ENCODE data around the gene LRSAM1. TPM values are rescaled to one million over a fixed set of nuclear protein-coding genes. Genes with fewer than 3 reads are reported as not detected.

LRSAM1 gene
- polyA plus RNA-seq, 1 experiment, result 5.2 TPM

GRCh38 chr9:127535834-127536233, 84.5 kb downstream of the LRSAM1 start:
- ChIA-PET CTCF (interaction anchor here (1.7 to 6.6 kb wide), 4 partner anchors 9 to 199 kb away, joined by 5 to 49 read pairs (median 8); partner anchors contain the start of gene TOR2A), POLR2A (no interaction called here)
- H3K36me3 ChIP-seq (ENCODE audit: control insufficient read depth, insufficient read depth, low read length), result peaks cover 28% of the 10 kb centered on the region
- no peak for TF ChIP-seq CTCF (IDR thresholded peaks at IDR 0.05; ENCODE audit: insufficient read depth, low read depth, low read length)
- H3K4me3 ChIP-seq (ENCODE audit: low read depth, low read length), result no peak overlapping the region
- H3K27me3 ChIP-seq (ENCODE audit: control insufficient read depth, insufficient read depth, low read length), result no peaks in the 10 kb centered on the region
- DNase-seq (ENCODE audit: low read depth), result no peak

GRCh38 chr9:127536499-127536898, 85.2 kb downstream of the LRSAM1 start:
- no peak for DNase-seq (ENCODE audit: low read depth)
- Histone ChIP-seq H3K4me3 (ENCODE audit: low read depth, low read length) (no peak overlapping the region), H3K36me3 (ENCODE audit: control insufficient read depth, insufficient read depth, low read length) (peaks cover 28% of the 10 kb centered on the region), H3K27me3 (ENCODE audit: control insufficient read depth, insufficient read depth, low read length) (no peaks in the 10 kb centered on the region)
- ChIA-PET CTCF (interaction anchor here (1.7 to 6.6 kb wide), 5 partner anchors 9 to 198 kb away, joined by 5 to 49 read pairs (median 7); partner anchors contain the start of gene TOR2A), POLR2A (interaction anchor here (0.5 kb wide), 1 partner anchor 7 kb away, joined by 4 read pairs; no protein-coding TSS in a partner anchor)
- TF ChIP-seq CTCF (IDR thresholded peaks at IDR 0.05; ENCODE audit: insufficient read depth, low read depth, low read length), result no peak

GRCh38 chr9:127537014-127537413, 85.7 kb downstream of the LRSAM1 start:
- ChIA-PET CTCF (interaction anchor here (0.7 to 6.6 kb wide), 7 partner anchors 10 to 387 kb away, joined by 3 to 49 read pairs (median 7); partner anchors contain the start of gene TOR2A), POLR2A (interaction anchor here (0.5 to 0.6 kb wide), 2 partner anchors 8 to 66 kb away, joined by 4 to 5 read pairs; no protein-coding TSS in a partner anchor)
- peaks cover 28% of the 10 kb centered on the region for H3K36me3 ChIP-seq (ENCODE audit: control insufficient read depth, insufficient read depth, low read length)

GRCh38 chr9:127537792-127538191, 86.5 kb downstream of the LRSAM1 start:
- no peak for DNase-seq (ENCODE audit: low read depth)
- H3K36me3 ChIP-seq (ENCODE audit: control insufficient read depth, insufficient read depth, low read length), result peaks cover 27% of the 10 kb centered on the region
- no peak overlapping the region for H3K4me3 ChIP-seq (ENCODE audit: low read depth, low read length)
- peak; percentile 47 for TF ChIP-seq CTCF (IDR thresholded peaks at IDR 0.05; ENCODE audit: insufficient read depth, low read depth, low read length)
- CTCF ChIA-PET, result interaction anchor here (0.7 to 6.6 kb wide), 7 partner anchors 11 to 386 kb away, joined by 3 to 49 read pairs (median 7); partner anchors contain the start of gene TOR2A
- POLR2A ChIA-PET, result no interaction called here
- H3K27me3 ChIP-seq (ENCODE audit: control insufficient read depth, insufficient read depth, low read length), result no peaks in the 10 kb centered on the region

More at GRCh38 chr9:127537014-127537413, 85.7 kb downstream of the LRSAM1 start:
- no peak for DNase-seq (ENCODE audit: low read depth)
- TF ChIP-seq CTCF (IDR thresholded peaks at IDR 0.05; ENCODE audit: insufficient read depth, low read depth, low read length), result no peak
- Histone ChIP-seq H3K4me3 (ENCODE audit: low read depth, low read length) (no peak overlapping the region), H3K27me3 (ENCODE audit: control insufficient read depth, insufficient read depth, low read length) (no peaks in the 10 kb centered on the region)

- no peak for TF ChIP-seq CTCF (IDR thresholded peaks at IDR 0.05; ENCODE audit: insufficient read depth, low read depth, low read length)
- Histone ChIP-seq H3K4me3 (ENCODE audit: low read depth, low read length) (no peak overlapping the region), H3K27me3 (ENCODE audit: control insufficient read depth, insufficient read depth, low read length) (no peaks in the 10 kb centered on the region), H3K36me3 (ENCODE audit: control insufficient read depth, insufficient read depth, low read length) (peaks cover 33% of the 10 kb centered on the region)
- DNase-seq (ENCODE audit: low read depth), result peak; percentile 90
- ChIA-PET CTCF (interaction anchor here (0.6 to 6.6 kb wide), 7 partner anchors 12 to 50 kb away, joined by 3 to 49 read pairs (median 3); no protein-coding TSS in a partner anchor), POLR2A (interaction anchor here (0.7 kb wide), 1 partner anchor 23 kb away, joined by 10 read pairs; no protein-coding TSS in a partner anchor)
These were observed 87.5 kb downstream of the LRSAM1 start for GRCh38 chr9:127538849-127539258.
